IMR-90 (cell line): ENCODE measurements around the gene STK40.

Experiments used
- POLR2A ChIP-seq: IDR thresholded peaks from 2 replicates; pipeline ENCODE4 v1.6.1; 2012; ENCODE audit warnings: mild to moderate bottlenecking, low read depth, low read length
- TF ChIP-seq, protein P1 (sequence below): conservative IDR thresholded peaks from 2 replicates; pipeline ENCODE4 v1.5.1; 2012; ENCODE audit warnings: mild to moderate bottlenecking, low read depth, low read length, improper control_type of control experiment

GRCh38 chr1:36328713-36329112, 57.0 kb downstream of the STK40 start:
- TF ChIP-seq, protein P1, sequence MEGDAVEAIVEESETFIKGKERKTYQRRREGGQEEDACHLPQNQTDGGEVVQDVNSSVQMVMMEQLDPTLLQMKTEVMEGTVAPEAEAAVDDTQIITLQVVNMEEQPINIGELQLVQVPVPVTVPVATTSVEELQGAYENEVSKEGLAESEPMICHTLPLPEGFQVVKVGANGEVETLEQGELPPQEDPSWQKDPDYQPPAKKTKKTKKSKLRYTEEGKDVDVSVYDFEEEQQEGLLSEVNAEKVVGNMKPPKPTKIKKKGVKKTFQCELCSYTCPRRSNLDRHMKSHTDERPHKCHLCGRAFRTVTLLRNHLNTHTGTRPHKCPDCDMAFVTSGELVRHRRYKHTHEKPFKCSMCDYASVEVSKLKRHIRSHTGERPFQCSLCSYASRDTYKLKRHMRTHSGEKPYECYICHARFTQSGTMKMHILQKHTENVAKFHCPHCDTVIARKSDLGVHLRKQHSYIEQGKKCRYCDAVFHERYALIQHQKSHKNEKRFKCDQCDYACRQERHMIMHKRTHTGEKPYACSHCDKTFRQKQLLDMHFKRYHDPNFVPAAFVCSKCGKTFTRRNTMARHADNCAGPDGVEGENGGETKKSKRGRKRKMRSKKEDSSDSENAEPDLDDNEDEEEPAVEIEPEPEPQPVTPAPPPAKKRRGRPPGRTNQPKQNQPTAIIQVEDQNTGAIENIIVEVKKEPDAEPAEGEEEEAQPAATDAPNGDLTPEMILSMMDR: no peak
- no peak for TF ChIP-seq POLR2A
